ENCODE measurements around the gene SAE1.

The SAE1 gene

GRCh38 chr19:47221890-47222289, 91.3 kb downstream of the SAE1 start:
- no peak for DNase-seq (ENCODE audit: extremely low spot score)
- CTCF ChIA-PET = interaction anchor here (1.5 to 11.8 kb wide), 3 partner anchors 11 to 25 kb away, joined by 5 to 153 read pairs (median 67); no protein-coding TSS in a partner anchor
- POLR2A ChIA-PET = no interaction called here
- no peak for TF ChIP-seq CTCF (IDR thresholded peaks at IDR 0.05; ENCODE audit: control extremely low read depth, extremely low read depth, low read depth, missing control alignments)

GRCh38 chr19:47225746-47226425, 95.3 kb downstream of the SAE1 start:
- TF ChIP-seq CTCF (IDR thresholded peaks at IDR 0.05; ENCODE audit: control extremely low read depth, extremely low read depth, low read depth, missing control alignments) = peak; percentile 34
- POLR2A ChIA-PET = interaction anchor here (0.5 to 4.0 kb wide), 30 partner anchors 8 to 438 kb away, joined by 3 to 61 read pairs (median 6); partner anchors contain the start of genes CCDC9, INAFM1, SAE1 and SLC1A5
- DNase-seq (ENCODE audit: extremely low spot score) = peak; percentile 94
- CTCF ChIA-PET = interaction anchor here (0.6 to 11.8 kb wide), 17 partner anchors 9 to 95 kb away, joined by 3 to 153 read pairs (median 5); partner anchors contain the start of genes CCDC9 and SAE1

DNA sequence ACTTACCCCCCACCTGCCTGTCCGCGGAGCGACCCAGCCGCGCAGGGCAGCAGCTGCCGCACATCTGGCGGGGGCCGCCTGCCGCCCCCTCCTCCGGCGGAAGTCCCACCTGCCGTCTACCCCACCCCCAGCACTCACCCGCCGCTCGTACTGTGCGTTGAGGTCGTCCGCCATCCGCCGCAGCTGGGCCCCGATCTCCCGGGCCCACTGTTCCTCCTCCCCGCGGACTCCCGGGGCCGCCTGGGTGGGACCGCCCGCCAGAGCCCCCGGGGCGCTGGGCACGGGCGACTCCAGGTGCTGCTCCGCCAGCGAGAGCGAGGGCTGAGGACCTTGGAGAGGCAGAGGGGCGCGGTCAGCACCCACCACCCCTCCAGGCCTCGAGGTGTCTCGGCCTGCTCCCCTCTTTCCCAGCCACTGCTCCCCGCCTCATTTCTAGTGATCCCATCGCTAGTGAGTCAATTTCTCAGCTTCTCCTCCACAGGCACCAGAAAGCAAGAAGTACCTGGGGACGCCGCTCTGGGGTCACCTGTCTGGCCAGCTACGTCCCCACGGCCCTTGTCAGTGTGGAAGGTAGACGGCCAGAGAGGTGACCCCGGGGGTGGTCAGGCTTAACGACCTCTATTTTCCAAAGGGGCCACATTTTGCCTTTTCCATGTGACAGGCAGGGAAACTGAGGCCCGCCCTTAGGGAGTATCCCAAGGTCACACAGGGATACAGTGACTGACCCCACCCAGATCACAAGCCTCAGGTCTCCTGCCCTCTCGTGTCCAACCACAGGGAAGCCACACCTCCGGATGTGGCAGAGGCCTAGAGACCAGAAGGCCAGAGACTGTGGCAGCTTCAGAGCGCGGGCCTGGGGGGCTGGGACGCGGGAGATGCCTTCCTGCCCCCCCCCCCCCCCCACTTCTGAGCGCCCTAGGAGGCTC, 96.1 kb downstream of the SAE1 start:
- ChIA-PET POLR2A (interaction anchor here (0.5 to 4.0 kb wide), 31 partner anchors 9 to 1760 kb away, joined by 3 to 61 read pairs (median 6); partner anchors contain the start of genes CCDC9, INAFM1, SLC1A5 and ZC3H4), CTCF (interaction anchor here (0.6 to 11.8 kb wide), 15 partner anchors 9 to 96 kb away, joined by 3 to 153 read pairs (median 6); partner anchors contain the start of genes CCDC9 and SAE1)
- no peak for TF ChIP-seq CTCF (IDR thresholded peaks at IDR 0.05; ENCODE audit: control extremely low read depth, extremely low read depth, low read depth, missing control alignments)
- peak; percentile 74 for DNase-seq (ENCODE audit: extremely low spot score)

DNA sequence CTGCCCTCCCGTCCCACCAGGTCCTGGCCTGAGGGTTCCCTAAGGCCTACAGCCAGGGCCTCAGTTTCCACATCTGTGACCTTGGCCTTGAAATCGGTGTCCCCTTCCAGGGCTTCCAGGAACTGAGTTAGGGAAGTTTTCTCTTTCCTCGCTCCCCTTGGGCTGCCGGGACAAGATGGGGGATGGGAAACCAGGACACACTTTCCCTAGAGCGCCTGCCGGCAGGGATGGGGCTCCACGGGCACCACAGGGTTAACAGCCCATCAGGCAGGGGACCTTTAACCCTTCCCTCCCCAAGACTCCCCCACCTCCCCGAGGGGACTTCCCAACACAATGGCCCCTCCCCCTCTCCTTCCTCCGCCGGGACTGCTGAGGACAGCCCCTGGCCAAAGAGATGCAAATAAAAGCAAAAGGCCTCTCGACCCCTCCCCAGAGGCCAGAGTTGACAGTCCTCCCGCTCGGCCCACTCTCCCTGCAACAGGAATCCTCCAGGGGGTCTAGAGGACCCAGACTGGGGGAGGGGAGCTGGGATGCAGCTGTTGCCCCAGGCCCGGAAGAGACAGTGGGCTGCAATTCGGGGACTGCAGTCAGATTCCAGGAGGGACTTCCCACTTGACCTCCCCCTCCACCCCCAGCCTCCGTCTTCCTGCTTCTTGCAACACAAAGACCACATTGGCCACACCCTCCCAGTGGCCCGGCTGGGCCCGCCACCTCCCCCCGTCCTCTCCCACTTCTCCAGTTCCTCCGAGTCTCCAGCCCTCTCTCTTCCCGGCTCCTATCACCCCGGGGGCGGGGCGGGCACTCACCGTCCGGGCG, 96.9 kb downstream of the SAE1 start:
- POLR2A ChIA-PET = interaction anchor here (0.6 to 4.0 kb wide), 8 partner anchors 10 to 1761 kb away, joined by 3 to 61 read pairs (median 15); partner anchors contain the start of gene INAFM1
- no peak for TF ChIP-seq CTCF (IDR thresholded peaks at IDR 0.05; ENCODE audit: control extremely low read depth, extremely low read depth, low read depth, missing control alignments)
- CTCF ChIA-PET = interaction anchor here (2.1 to 11.8 kb wide), 3 partner anchors 17 to 21 kb away, joined by 7 to 153 read pairs (median 67); no protein-coding TSS in a partner anchor
- peak; percentile 82 for DNase-seq (ENCODE audit: extremely low spot score)

GRCh38 chr19:47228168-47228936, 97.7 kb downstream of the SAE1 start:
- ChIA-PET POLR2A (interaction anchor here (1.1 to 4.0 kb wide), 4 partner anchors 11 to 100 kb away, joined by 3 to 56 read pairs (median 13); partner anchors contain the start of gene INAFM1), CTCF (interaction anchor here (1.8 to 11.8 kb wide), 3 partner anchors 16 to 18 kb away, joined by 7 to 153 read pairs (median 67); no protein-coding TSS in a partner anchor)
- no peak for DNase-seq (ENCODE audit: extremely low spot score)
- TF ChIP-seq CTCF (IDR thresholded peaks at IDR 0.05; ENCODE audit: control extremely low read depth, extremely low read depth, low read depth, missing control alignments) = no peak
